WTC11 (cell line): ENCODE measurements around the gene MAGEB5. TPM values are rescaled to one million over a fixed set of nuclear protein-coding genes. Genes with fewer than 3 reads are reported as not detected.

Source experiments
- ATAC-seq: fragments of 200-7000 bp; cut with Tn5 transposase; 2 replicates; pipeline ENCODE4 v1.10.0; 2021; ENCODE audit warnings: mild to moderate bottlenecking, moderate library complexity
- CTCF ChIA-PET: fragments of 300-600 bp; sonication (Branson Sonifier 250); formaldehyde crosslinking; loops from one replicate; lab custom pipeline; 2021; ENCODE audit warnings: antibody characterized with exemption; lab: Charles Lee
- POLR2A ChIA-PET: fragments of 350-600 bp; sonication (Branson Sonifier 250); formaldehyde crosslinking; loops from one replicate; lab custom pipeline; 2021; ENCODE audit warnings: antibody characterized with exemption; lab: Charles Lee
- DNase-seq: peaks from one replicate; pipeline ENCODE4 v3.0.0; 2021; ENCODE audit warnings: low spot score
- H3K27ac Mint-ChIP-seq: 2 replicates; pipeline ENCODE4 v1.8.0; 2021; ENCODE audit warnings: mixed read lengths
- H3K27me3 Mint-ChIP-seq: 2 replicates; pipeline ENCODE4 v1.8.0; 2021; ENCODE audit warnings: low read depth, mild to moderate bottlenecking, moderate library complexity, mixed read lengths
- H3K36me3 Mint-ChIP-seq: 2 replicates; pipeline ENCODE4 v1.8.0; 2021; ENCODE audit warnings: mixed read lengths
- H3K4me1 Mint-ChIP-seq: 2 replicates; pipeline ENCODE4 v1.8.0; 2022; ENCODE audit warnings: mixed read lengths
- H3K4me3 Mint-ChIP-seq: 2 replicates; pipeline ENCODE4 v1.8.0; 2021; ENCODE audit warnings: mild to moderate bottlenecking, moderate library complexity, mixed read lengths
- H3K9me3 Mint-ChIP-seq: 2 replicates; pipeline ENCODE4 v1.8.0; 2021; ENCODE audit warnings: mixed read lengths
- ATF1 ChIP-seq: sonication (generic); formaldehyde crosslinking; IDR thresholded peaks from 2 replicates; pipeline ENCODE4 v1.8.1; 2023; ENCODE audit warnings: mild to moderate bottlenecking, moderate library complexity, missing genetic modification reagents
- ATF3 ChIP-seq: sonication (generic); formaldehyde crosslinking; conservative IDR thresholded peaks from 2 replicates; pipeline ENCODE4 v1.8.1; 2022; ENCODE audit warnings: mild to moderate bottlenecking, missing genetic modification reagents
- CDX4 ChIP-seq: fragments of 250-450 bp; sonication (Bioruptor Pico); IDR thresholded peaks from 2 replicates; pipeline ENCODE4 v1.9.0; 2021; ENCODE audit warnings: moderate library complexity, mild to moderate bottlenecking, inconsistent platforms, borderline replicate concordance
- ELF4 ChIP-seq: sonication (generic); formaldehyde crosslinking; IDR thresholded peaks from 2 replicates; pipeline ENCODE4 v1.8.1; 2022; ENCODE audit warnings: low read depth, mild to moderate bottlenecking, moderate library complexity, missing genetic modification reagents
- EMX1 ChIP-seq: fragments of 250-450 bp; sonication (Bioruptor Pico); IDR thresholded peaks from 2 replicates; pipeline ENCODE4 v1.8.0; 2021; ENCODE audit warnings: mild to moderate bottlenecking
- ESRRA ChIP-seq: sonication (generic); formaldehyde crosslinking; IDR thresholded peaks from 2 replicates; pipeline ENCODE4 v1.8.1; 2022; ENCODE audit warnings: mild to moderate bottlenecking, missing genetic modification reagents, borderline replicate concordance
- FOXJ3 ChIP-seq: sonication (generic); formaldehyde crosslinking; IDR thresholded peaks from 2 replicates; pipeline ENCODE4 v1.9.0; 2021; ENCODE audit warnings: missing genetic modification reagents, mild to moderate bottlenecking, borderline replicate concordance
- GRHL2 ChIP-seq: fragments of 250-450 bp; sonication (Bioruptor Pico); IDR thresholded peaks from 2 replicates; pipeline ENCODE4 v1.8.0; 2022; ENCODE audit warnings: mild to moderate bottlenecking, moderate library complexity; ENCODE audit not compliant: insufficient replicate concordance, severe bottlenecking
- HMGA2 ChIP-seq: fragments of 250-450 bp; sonication (Bioruptor Pico); IDR thresholded peaks from 2 replicates; pipeline ENCODE4 v1.4.0; 2021; ENCODE audit warnings: mild to moderate bottlenecking, moderate library complexity
- MXD4 ChIP-seq: fragments of 250-450 bp; sonication (Bioruptor Pico); IDR thresholded peaks from 2 replicates; pipeline ENCODE4 v1.8.0; 2021; ENCODE audit warnings: mild to moderate bottlenecking, moderate library complexity, borderline replicate concordance
- MYBL2 ChIP-seq: sonication (generic); formaldehyde crosslinking; IDR thresholded peaks from 2 replicates; pipeline ENCODE4 v1.8.1; 2023; ENCODE audit warnings: mild to moderate bottlenecking, moderate library complexity, missing genetic modification reagents
- NFATC4 ChIP-seq: fragments of 250-450 bp; sonication (Bioruptor Pico); IDR thresholded peaks from 2 replicates; pipeline ENCODE4 v1.9.0; 2021; ENCODE audit warnings: mild to moderate bottlenecking
- NR1H2 ChIP-seq: sonication (generic); formaldehyde crosslinking; IDR thresholded peaks from 2 replicates; pipeline ENCODE4 v1.9.0; 2021; ENCODE audit warnings: mild to moderate bottlenecking, moderate library complexity, missing genetic modification reagents
- OVOL2 ChIP-seq: fragments of 250-450 bp; sonication (Bioruptor Pico); IDR thresholded peaks from 2 replicates; pipeline ENCODE4 v1.9.0; 2021; ENCODE audit warnings: mild to moderate bottlenecking, borderline replicate concordance
- RELA ChIP-seq: sonication (generic); formaldehyde crosslinking; IDR thresholded peaks from 2 replicates; pipeline ENCODE4 v1.8.1; 2022; ENCODE audit warnings: missing genetic modification reagents, mild to moderate bottlenecking, borderline replicate concordance
- SOX15 ChIP-seq: fragments of 250-450 bp; sonication (Bioruptor Pico); IDR thresholded peaks from 2 replicates; pipeline ENCODE4 v1.9.0; 2021; ENCODE audit warnings: mild to moderate bottlenecking
- SP1 ChIP-seq: sonication (generic); formaldehyde crosslinking; conservative IDR thresholded peaks from 2 replicates; pipeline ENCODE4 v1.8.1; 2022; ENCODE audit warnings: missing genetic modification reagents
- TCF7 ChIP-seq: sonication (generic); formaldehyde crosslinking; IDR thresholded peaks from 2 replicates; pipeline ENCODE4 v1.8.0; 2022; ENCODE audit warnings: mild to moderate bottlenecking, low read depth, missing genetic modification reagents, moderate library complexity
- ZNF416 ChIP-seq: fragments of 250-450 bp; sonication (Bioruptor Pico); IDR thresholded peaks from 2 replicates; pipeline ENCODE4 v1.9.0; 2021; ENCODE audit warnings: mild to moderate bottlenecking, inconsistent platforms
- ZNF532 ChIP-seq: fragments of 250-450 bp; sonication (Bioruptor Pico); IDR thresholded peaks from 2 replicates; pipeline ENCODE4 v1.9.0; 2021; ENCODE audit warnings: mild to moderate bottlenecking, borderline replicate concordance
- ZNF671 ChIP-seq: fragments of 250-450 bp; sonication (Bioruptor Pico); IDR thresholded peaks from 2 replicates; pipeline ENCODE4 v1.8.0; 2021; ENCODE audit warnings: mild to moderate bottlenecking
- total RNA-seq: library from RNA; stranded (reverse); gene quantifications from 3 replicates; pipeline ENCODE4 v1.2.3, GENCODE V29; 2021
- TF ChIP-seq, protein P1 (sequence below): sonication (generic); formaldehyde crosslinking; IDR thresholded peaks from 2 replicates; pipeline ENCODE4 v1.8.1; 2023; ENCODE audit warnings: mild to moderate bottlenecking, missing genetic modification reagents, moderate library complexity
- TF ChIP-seq, protein P2 (sequence below): sonication (generic); formaldehyde crosslinking; conservative IDR thresholded peaks from 2 replicates; pipeline ENCODE4 v1.8.1; 2023; ENCODE audit warnings: mild to moderate bottlenecking, low read depth, missing genetic modification reagents, moderate library complexity
- TF ChIP-seq, protein P3 (sequence below): sonication (generic); formaldehyde crosslinking; IDR thresholded peaks from 2 replicates; pipeline ENCODE4 v1.8.1; 2023; ENCODE audit warnings: mild to moderate bottlenecking, missing genetic modification reagents, moderate library complexity
- TF ChIP-seq, protein P4 (sequence below): fragments of 250-450 bp; sonication (Bioruptor Pico); IDR thresholded peaks from 2 replicates; pipeline ENCODE4 v2.1.2; 2022; ENCODE audit warnings: mild to moderate bottlenecking, moderate library complexity
- TF ChIP-seq, protein P5 (sequence below): fragments of 250-450 bp; sonication (Bioruptor Pico); IDR thresholded peaks from 2 replicates; pipeline ENCODE4 v1.9.0; 2021; ENCODE audit warnings: mild to moderate bottlenecking

Gene MAGEB5
- total RNA-seq, 1 experiment from 2014 or later = not detected

- H3K9me3 Mint-ChIP-seq = no peaks in the 10 kb centered on the region
- H3K4me1 Mint-ChIP-seq = peaks cover 16% of the 10 kb centered on the region
- no peaks in the 10 kb centered on the region for H3K36me3 Mint-ChIP-seq
- H3K4me3 Mint-ChIP-seq = no peak overlapping the region
- ChIA-PET POLR2A (no interaction called here), CTCF (no interaction called here)
- no peak overlapping the region for H3K27ac Mint-ChIP-seq
- H3K27me3 Mint-ChIP-seq = no peaks in the 10 kb centered on the region
- DNase-seq (no peak), ATAC-seq (no peak)
- no peak for TF ChIP-seq HMGA2 (CRISPR knock-in tag)
- TF ChIP-seq NFATC4 (CRISPR knock-in tag) = no peak
- TF ChIP-seq EMX1 = no peak
- no peak for TF ChIP-seq SOX15 (CRISPR knock-in tag)
- no peak for TF ChIP-seq FOXJ3 (CRISPR knock-in tag)
- TF ChIP-seq ESRRA (CRISPR knock-in tag) = no peak
- TF ChIP-seq CDX4 (CRISPR knock-in tag) = no peak
- TF ChIP-seq OVOL2 (CRISPR knock-in tag) = no peak
These were observed 38.5 kb downstream of the MAGEB5 start for GRCh38 chrX:26254436-26254835.

DNA sequence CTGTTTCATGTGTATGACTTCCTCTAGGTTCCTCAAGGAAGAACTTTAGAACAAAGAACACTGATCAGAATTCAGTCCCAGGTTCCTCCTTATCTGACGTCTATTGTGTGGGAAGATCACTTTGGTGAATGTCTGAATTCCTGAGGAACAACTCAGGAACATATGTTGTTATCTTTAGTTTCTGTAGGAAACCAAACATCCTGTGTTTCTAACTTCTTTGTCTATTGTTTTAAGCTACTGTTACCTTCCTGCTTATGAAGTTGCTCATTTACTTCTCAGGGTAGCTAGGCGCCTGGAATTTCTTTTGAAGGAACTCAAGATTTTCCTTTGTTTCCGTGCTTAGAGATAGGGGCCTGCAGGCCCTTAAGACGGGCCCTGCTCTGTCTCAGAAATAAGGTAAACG, 46.2 kb downstream of the MAGEB5 start:
- H3K27me3 Mint-ChIP-seq = no peaks in the 10 kb centered on the region
- ChIA-PET POLR2A (no interaction called here), CTCF (no interaction called here)
- no peak for ATAC-seq
- H3K27ac Mint-ChIP-seq = no peak overlapping the region
- H3K4me3 Mint-ChIP-seq = no peak overlapping the region
- no peaks in the 10 kb centered on the region for H3K36me3 Mint-ChIP-seq
- no peak for TF ChIP-seq RELA
- no peak for TF ChIP-seq ATF1 (CRISPR knock-in tag)
- TF ChIP-seq ESRRA (CRISPR knock-in tag) = no peak
- no peak for TF ChIP-seq GRHL2 (CRISPR knock-in tag)
- TF ChIP-seq, protein P1, sequence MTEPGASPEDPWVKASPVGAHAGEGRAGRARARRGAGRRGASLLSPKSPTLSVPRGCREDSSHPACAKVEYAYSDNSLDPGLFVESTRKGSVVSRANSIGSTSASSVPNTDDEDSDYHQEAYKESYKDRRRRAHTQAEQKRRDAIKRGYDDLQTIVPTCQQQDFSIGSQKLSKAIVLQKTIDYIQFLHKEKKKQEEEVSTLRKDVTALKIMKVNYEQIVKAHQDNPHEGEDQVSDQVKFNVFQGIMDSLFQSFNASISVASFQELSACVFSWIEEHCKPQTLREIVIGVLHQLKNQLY (CRISPR knock-in tag) = no peak
- TF ChIP-seq MYBL2 (CRISPR knock-in tag) = no peak
- TF ChIP-seq ZNF416 (CRISPR knock-in tag) = no peak
- TF ChIP-seq NR1H2 = no peak
- no peak for TF ChIP-seq MXD4 (CRISPR knock-in tag)
- no peak for TF ChIP-seq ZNF671 (CRISPR knock-in tag)
- TF ChIP-seq TCF7 (CRISPR knock-in tag) = no peak
- no peak for TF ChIP-seq ELF4 (CRISPR knock-in tag)
- no peak for TF ChIP-seq SP1 (CRISPR knock-in tag)
- TF ChIP-seq, protein P2, sequence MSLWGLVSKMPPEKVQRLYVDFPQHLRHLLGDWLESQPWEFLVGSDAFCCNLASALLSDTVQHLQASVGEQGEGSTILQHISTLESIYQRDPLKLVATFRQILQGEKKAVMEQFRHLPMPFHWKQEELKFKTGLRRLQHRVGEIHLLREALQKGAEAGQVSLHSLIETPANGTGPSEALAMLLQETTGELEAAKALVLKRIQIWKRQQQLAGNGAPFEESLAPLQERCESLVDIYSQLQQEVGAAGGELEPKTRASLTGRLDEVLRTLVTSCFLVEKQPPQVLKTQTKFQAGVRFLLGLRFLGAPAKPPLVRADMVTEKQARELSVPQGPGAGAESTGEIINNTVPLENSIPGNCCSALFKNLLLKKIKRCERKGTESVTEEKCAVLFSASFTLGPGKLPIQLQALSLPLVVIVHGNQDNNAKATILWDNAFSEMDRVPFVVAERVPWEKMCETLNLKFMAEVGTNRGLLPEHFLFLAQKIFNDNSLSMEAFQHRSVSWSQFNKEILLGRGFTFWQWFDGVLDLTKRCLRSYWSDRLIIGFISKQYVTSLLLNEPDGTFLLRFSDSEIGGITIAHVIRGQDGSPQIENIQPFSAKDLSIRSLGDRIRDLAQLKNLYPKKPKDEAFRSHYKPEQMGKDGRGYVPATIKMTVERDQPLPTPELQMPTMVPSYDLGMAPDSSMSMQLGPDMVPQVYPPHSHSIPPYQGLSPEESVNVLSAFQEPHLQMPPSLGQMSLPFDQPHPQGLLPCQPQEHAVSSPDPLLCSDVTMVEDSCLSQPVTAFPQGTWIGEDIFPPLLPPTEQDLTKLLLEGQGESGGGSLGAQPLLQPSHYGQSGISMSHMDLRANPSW (CRISPR knock-in tag) = no peak
- TF ChIP-seq, protein P3, sequence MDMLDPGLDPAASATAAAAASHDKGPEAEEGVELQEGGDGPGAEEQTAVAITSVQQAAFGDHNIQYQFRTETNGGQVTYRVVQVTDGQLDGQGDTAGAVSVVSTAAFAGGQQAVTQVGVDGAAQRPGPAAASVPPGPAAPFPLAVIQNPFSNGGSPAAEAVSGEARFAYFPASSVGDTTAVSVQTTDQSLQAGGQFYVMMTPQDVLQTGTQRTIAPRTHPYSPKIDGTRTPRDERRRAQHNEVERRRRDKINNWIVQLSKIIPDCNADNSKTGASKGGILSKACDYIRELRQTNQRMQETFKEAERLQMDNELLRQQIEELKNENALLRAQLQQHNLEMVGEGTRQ (CRISPR knock-in tag) = no peak
- no peak for TF ChIP-seq ZNF532 (CRISPR knock-in tag)
- TF ChIP-seq, protein P4, sequence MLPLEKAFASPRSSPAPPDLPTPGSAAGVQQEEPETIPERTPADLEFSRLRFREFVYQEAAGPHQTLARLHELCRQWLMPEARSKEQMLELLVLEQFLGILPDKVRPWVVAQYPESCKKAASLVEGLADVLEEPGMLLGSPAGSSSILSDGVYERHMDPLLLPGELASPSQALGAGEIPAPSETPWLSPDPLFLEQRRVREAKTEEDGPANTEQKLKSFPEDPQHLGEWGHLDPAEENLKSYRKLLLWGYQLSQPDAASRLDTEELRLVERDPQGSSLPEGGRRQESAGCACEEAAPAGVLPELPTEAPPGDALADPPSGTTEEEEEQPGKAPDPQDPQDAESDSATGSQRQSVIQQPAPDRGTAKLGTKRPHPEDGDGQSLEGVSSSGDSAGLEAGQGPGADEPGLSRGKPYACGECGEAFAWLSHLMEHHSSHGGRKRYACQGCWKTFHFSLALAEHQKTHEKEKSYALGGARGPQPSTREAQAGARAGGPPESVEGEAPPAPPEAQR (CRISPR knock-in tag) = no peak
- TF ChIP-seq, protein P5, sequence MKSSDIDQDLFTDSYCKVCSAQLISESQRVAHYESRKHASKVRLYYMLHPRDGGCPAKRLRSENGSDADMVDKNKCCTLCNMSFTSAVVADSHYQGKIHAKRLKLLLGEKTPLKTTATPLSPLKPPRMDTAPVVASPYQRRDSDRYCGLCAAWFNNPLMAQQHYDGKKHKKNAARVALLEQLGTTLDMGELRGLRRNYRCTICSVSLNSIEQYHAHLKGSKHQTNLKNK (CRISPR knock-in tag) = no peak
- no peak for TF ChIP-seq ATF3 (CRISPR knock-in tag)
- DNase-seq = no peak
- H3K4me1 Mint-ChIP-seq = peaks cover 11% of the 10 kb centered on the region
- H3K9me3 Mint-ChIP-seq = no peaks in the 10 kb centered on the region
